Keratinocyte (primary cell): ENCODE results near the gene EPHB2. TPM values are rescaled to one million over a fixed set of nuclear protein-coding genes. Genes with fewer than 3 reads are reported as not detected.

ENCODE experiments used
- DNase-seq: peaks from one replicate; pipeline ENCODE4 v3.0.0-alpha.2; 2011; ENCODE audit warnings: low read depth, missing footprints, low spot score
- FAIRE-seq: peaks from 2 replicates; lab custom pipeline; 2011; peaks lifted over from hg19 to GRCh38; lab: Jason Lieb, UNC
- H2AFZ ChIP-seq: 2 replicates; pipeline ENCODE4 v1.6.0; 2012; ENCODE audit warnings: low read length, control low read depth, inconsistent platforms; ENCODE audit not compliant: control insufficient read depth
- H3K27ac ChIP-seq: 2 replicates; pipeline ENCODE4 v1.5.1; 2011; ENCODE audit warnings: low read length; ENCODE audit not compliant: control insufficient read depth, insufficient read depth
- H3K27me3 ChIP-seq: 3 replicates; pipeline ENCODE4 v1.6.0; 2011; ENCODE audit warnings: low read length; ENCODE audit not compliant: control insufficient read depth, insufficient read depth; ENCODE audit errors: extremely low read depth
- H3K36me3 ChIP-seq, 2 experiments: 2 replicates in 1 of 2; 3 replicates in 1 of 2; pipeline ENCODE4 v1.5.1; 2011; ENCODE audit warnings: low read length in 2 of 2, mild to moderate bottlenecking in 1 of 2; ENCODE audit not compliant: control insufficient read depth in 2 of 2, insufficient read depth in 2 of 2; ENCODE audit errors: extremely low read depth in 1 of 2
- H3K4me1 ChIP-seq: 3 replicates; pipeline ENCODE4 v1.5.1; 2011; ENCODE audit warnings: low read length; ENCODE audit not compliant: control insufficient read depth, insufficient read depth; ENCODE audit errors: extremely low read depth
- H3K4me2 ChIP-seq: 3 replicates; pipeline ENCODE4 v1.6.0; 2011; ENCODE audit warnings: low read depth, low read length; ENCODE audit not compliant: control insufficient read depth, insufficient read depth; ENCODE audit errors: extremely low read depth
- H3K4me3 ChIP-seq, 3 experiments: fragments of 200-600 bp in 1 of 3; sonication (generic) in 1 of 3; 2 replicates in 2 of 3; 3 replicates in 1 of 3; pipeline ENCODE4 v1.5.1; 2011 to 2016; ENCODE audit warnings: low read length in 3 of 3, mild to moderate bottlenecking in 3 of 3, control low read depth in 2 of 3, inconsistent platforms in 1 of 3, low read depth in 1 of 3, mixed read lengths in 1 of 3, mixed run types in 1 of 3, moderate library complexity in 1 of 3; ENCODE audit not compliant: control insufficient read depth in 2 of 3, insufficient read depth in 2 of 3; ENCODE audit errors: extremely low read depth in 1 of 3
- H3K79me2 ChIP-seq: 2 replicates; pipeline ENCODE4 v1.6.0; 2012; ENCODE audit warnings: low read length; ENCODE audit not compliant: control insufficient read depth, insufficient read depth
- H3K9ac ChIP-seq: 3 replicates; pipeline ENCODE4 v1.6.0; 2011; ENCODE audit warnings: low read length; ENCODE audit not compliant: control insufficient read depth, insufficient read depth; ENCODE audit errors: extremely low read depth
- H3K9me1 ChIP-seq: 3 replicates; pipeline ENCODE4 v1.6.0; 2011; ENCODE audit warnings: low read length; ENCODE audit not compliant: control insufficient read depth, insufficient read depth; ENCODE audit errors: extremely low read depth
- H3K9me3 ChIP-seq: 2 replicates; pipeline ENCODE4 v1.5.1; 2012; ENCODE audit warnings: low read depth, low read length; ENCODE audit not compliant: control insufficient read depth
- H4K20me1 ChIP-seq: 3 replicates; pipeline ENCODE4 v1.6.0; 2011; ENCODE audit warnings: low read length; ENCODE audit not compliant: control insufficient read depth, insufficient read depth; ENCODE audit errors: extremely low read depth
- EZH2 ChIP-seq: IDR thresholded peaks from one replicate; pipeline ENCODE4 v1.6.1; 2012; ENCODE audit warnings: inconsistent platforms, mild to moderate bottlenecking, low read length, moderate library complexity
- dilution Hi-C: fragments of 300-500 bp; cut with MboI; formaldehyde crosslinking; loops from one replicate; pipeline ENCODE4 v1.7.0; 2020; ENCODE audit warnings: low sequenced_read_pairs; ENCODE audit not compliant: extremely low pct_ligation_motif_present
- polyA plus RNA-seq, 5 experiments: library from polyadenylated mRNA; depleted of rRNA in 3 of 5; stranded (reverse) in 3 of 5; stranded (forward) in 1 of 5; unstranded in 1 of 5; fragments of >200 nt; gene quantifications; 1 replicate in 1 of 5; 2 replicates in 3 of 5; 3 replicates in 1 of 5; pipeline versions ENCODE4 v1.2.1 to v1.2.3, GENCODE V29; 2011 to 2012; ENCODE audit warnings: missing spikeins in 2 of 5, low read depth in 1 of 5, low replicate concordance in 1 of 5
- TF ChIP-seq, protein P1 (sequence below), 3 experiments: IDR thresholded peaks in 1 of 3; conservative IDR thresholded peaks in 1 of 3; optimal IDR thresholded peaks in 1 of 3; 2 replicates in 2 of 3; 3 replicates in 1 of 3; pipeline versions ENCODE3 to v1.5.1; 2011; ENCODE audit warnings: low read length in 3 of 3, mild to moderate bottlenecking in 3 of 3, moderate library complexity in 2 of 3, control low read depth in 1 of 3, inconsistent platforms in 1 of 3; ENCODE audit not compliant: insufficient read depth in 2 of 3; ENCODE audit errors: extremely low read depth in 1 of 3

Gene EPHB2
- polyA plus RNA-seq, 1 donor (not counting 4 experiments of a cell fraction or from before 2014, with no cell fraction given) = 0.10 TPM

DNA sequence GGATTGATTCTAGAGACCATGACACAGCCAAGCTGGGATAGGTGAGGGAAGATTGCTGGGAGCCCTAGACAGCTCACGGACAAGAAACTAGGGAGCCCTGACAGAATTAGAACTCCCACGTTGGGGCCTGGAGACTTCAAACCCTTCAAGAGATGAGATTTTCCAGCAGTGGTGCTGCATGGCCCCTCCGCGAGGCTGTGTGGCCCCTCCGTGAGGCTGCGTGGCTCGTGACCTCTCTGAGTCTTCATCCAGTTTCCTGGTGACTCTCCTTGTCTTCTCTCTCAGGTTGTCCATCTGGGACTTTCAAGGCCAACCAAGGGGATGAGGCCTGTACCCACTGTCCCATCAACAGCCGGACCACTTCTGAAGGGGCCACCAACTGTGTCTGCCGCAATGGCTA lies 152.1 kb downstream of the EPHB2 start:
- Histone ChIP-seq H3K4me2 (no peak overlapping the region), H3K9ac (no peak overlapping the region), H3K79me2 (no peaks in the 10 kb centered on the region), H3K27ac (no peak overlapping the region), H3K4me3 (no peak overlapping the region), H4K20me1 (no peaks in the 10 kb centered on the region), H3K36me3 (no peaks in the 10 kb centered on the region), H3K27me3 (no peaks in the 10 kb centered on the region), H3K4me1 (no peaks in the 10 kb centered on the region), H2AFZ (no peak overlapping the region), H3K9me3 (no peaks in the 10 kb centered on the region), H3K9me1 (no peaks in the 10 kb centered on the region)
- DNase-seq = no peak
- dilution Hi-C loops = no loop called here
- TF ChIP-seq EZH2 = no peak
- TF ChIP-seq, protein P1, sequence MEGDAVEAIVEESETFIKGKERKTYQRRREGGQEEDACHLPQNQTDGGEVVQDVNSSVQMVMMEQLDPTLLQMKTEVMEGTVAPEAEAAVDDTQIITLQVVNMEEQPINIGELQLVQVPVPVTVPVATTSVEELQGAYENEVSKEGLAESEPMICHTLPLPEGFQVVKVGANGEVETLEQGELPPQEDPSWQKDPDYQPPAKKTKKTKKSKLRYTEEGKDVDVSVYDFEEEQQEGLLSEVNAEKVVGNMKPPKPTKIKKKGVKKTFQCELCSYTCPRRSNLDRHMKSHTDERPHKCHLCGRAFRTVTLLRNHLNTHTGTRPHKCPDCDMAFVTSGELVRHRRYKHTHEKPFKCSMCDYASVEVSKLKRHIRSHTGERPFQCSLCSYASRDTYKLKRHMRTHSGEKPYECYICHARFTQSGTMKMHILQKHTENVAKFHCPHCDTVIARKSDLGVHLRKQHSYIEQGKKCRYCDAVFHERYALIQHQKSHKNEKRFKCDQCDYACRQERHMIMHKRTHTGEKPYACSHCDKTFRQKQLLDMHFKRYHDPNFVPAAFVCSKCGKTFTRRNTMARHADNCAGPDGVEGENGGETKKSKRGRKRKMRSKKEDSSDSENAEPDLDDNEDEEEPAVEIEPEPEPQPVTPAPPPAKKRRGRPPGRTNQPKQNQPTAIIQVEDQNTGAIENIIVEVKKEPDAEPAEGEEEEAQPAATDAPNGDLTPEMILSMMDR (optimal IDR thresholded peaks at IDR 0.05 in 1 of 3, IDR thresholded peaks at IDR 0.05 in 1 of 3, conservative IDR thresholded peaks at IDR 0.05 in 1 of 3; ENCODE audit: extremely low read depth in 1 of 3, insufficient read depth in 2 of 3, low read length in 3 of 3) = no peak
- no peak for FAIRE-seq

DNA sequence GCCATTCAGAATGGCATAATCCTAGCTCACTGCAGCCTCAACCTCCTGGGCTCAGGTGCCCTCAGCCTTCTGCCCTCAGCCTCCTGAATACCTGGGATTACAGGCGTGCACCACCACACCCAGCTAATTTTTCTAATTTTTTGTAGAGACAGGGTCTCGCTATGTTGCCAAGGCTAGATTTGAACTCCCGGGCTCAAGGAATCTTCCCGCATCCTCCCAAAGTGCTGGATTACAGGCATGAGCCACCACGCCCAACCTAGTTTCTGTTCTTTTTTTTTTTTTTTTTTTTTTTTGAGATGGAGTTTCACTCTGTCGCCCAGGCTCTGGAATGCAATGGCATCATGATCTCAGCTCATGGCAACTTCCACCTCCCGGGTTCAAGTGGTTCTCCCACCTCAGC lies 153.1 kb downstream of the EPHB2 start:
- H4K20me1 ChIP-seq = no peaks in the 10 kb centered on the region
- no peaks in the 10 kb centered on the region for H3K27me3 ChIP-seq
- no peaks in the 10 kb centered on the region for H3K9me3 ChIP-seq
- no peaks in the 10 kb centered on the region for H3K9me1 ChIP-seq
- no peaks in the 10 kb centered on the region for H3K4me1 ChIP-seq
- no peaks in the 10 kb centered on the region for H3K36me3 ChIP-seq
- dilution Hi-C loops = no loop called here
- H3K9ac ChIP-seq = no peak overlapping the region
- no peak overlapping the region for H2AFZ ChIP-seq
- no peak overlapping the region for H3K4me2 ChIP-seq
- no peaks in the 10 kb centered on the region for H3K79me2 ChIP-seq
- no peak for FAIRE-seq
- H3K27ac ChIP-seq = no peak overlapping the region
- no peak for DNase-seq
- TF ChIP-seq EZH2 = no peak
- TF ChIP-seq, protein P1 (optimal IDR thresholded peaks at IDR 0.05 in 1 of 3, IDR thresholded peaks at IDR 0.05 in 1 of 3, conservative IDR thresholded peaks at IDR 0.05 in 1 of 3; ENCODE audit: extremely low read depth in 1 of 3, insufficient read depth in 2 of 3, low read length in 3 of 3) = no peak
- no peak overlapping the region for H3K4me3 ChIP-seq
